ENCODE results near the gene SEMA3F.
A peak's percentile ranks its signal among the peaks of the same experiment; 100 is the strongest.

Gene SEMA3F

DNA sequence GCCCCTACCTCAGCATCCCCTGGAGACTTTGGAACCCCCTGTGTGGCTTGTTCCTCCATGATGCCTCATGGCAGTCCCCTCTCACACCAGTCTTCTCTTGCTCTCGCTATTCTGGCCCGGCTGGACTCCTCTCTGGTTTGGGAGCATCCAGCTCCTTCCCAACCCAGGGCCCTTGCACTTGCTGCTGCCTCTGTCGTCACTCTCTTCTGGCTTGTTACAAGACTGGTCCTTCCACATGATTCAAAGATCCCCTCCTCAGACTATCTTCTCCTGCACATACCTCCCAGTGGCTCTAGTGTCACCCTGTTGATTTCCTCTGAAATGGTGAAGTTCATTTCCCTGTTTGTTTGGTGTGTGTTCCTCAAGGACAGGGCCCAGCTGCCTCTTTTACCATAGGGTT lies 74.4 kb downstream of the SEMA3F start:
- no peak overlapping the region for H3K4me3 ChIP-seq (ENCODE audit: low read length)
- no peak for DNase-seq (ENCODE audit: low read depth)
- TF ChIP-seq, protein P1, sequence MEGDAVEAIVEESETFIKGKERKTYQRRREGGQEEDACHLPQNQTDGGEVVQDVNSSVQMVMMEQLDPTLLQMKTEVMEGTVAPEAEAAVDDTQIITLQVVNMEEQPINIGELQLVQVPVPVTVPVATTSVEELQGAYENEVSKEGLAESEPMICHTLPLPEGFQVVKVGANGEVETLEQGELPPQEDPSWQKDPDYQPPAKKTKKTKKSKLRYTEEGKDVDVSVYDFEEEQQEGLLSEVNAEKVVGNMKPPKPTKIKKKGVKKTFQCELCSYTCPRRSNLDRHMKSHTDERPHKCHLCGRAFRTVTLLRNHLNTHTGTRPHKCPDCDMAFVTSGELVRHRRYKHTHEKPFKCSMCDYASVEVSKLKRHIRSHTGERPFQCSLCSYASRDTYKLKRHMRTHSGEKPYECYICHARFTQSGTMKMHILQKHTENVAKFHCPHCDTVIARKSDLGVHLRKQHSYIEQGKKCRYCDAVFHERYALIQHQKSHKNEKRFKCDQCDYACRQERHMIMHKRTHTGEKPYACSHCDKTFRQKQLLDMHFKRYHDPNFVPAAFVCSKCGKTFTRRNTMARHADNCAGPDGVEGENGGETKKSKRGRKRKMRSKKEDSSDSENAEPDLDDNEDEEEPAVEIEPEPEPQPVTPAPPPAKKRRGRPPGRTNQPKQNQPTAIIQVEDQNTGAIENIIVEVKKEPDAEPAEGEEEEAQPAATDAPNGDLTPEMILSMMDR (conservative IDR thresholded peaks at IDR 0.05; ENCODE audit: low read length): no peak

DNA sequence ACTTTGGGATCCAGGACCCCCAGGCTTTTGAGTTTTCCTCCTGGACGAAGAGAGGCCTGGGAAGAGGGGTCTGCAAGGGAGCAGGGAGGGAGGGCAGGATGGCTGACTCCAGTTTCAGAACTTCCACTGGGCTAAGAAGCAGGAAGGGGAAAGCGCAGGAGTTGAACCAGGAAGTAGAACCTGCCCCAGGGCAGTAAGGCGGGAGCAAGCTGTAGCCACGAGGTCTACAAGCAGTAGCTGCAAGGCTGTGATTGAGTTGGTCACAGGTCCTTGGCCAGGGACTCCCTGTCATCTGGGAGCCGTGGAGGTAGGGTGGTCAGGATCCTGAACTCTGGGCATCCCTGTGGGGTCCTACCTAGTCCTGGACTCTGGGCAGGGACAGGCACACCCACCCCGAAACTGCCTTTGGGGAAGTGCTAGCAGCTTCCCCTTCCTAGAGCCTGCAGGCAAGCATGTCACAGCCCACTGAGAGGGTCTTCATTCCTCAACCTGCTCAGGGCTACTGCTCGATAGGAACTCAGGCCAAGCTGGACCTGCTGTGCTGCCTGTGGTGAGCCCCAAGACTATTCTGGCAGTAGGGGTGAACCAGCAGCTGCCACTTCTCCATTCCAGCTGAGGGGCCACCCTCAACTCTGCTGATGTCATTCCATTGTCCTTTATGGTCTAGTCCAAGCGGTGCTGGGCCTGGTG lies 75.1 kb downstream of the SEMA3F start:
- no peak overlapping the region for H3K4me3 ChIP-seq (ENCODE audit: low read length)
- TF ChIP-seq, protein P1 (conservative IDR thresholded peaks at IDR 0.05; ENCODE audit: low read length): no peak
- DNase-seq (ENCODE audit: low read depth): no peak

DNA sequence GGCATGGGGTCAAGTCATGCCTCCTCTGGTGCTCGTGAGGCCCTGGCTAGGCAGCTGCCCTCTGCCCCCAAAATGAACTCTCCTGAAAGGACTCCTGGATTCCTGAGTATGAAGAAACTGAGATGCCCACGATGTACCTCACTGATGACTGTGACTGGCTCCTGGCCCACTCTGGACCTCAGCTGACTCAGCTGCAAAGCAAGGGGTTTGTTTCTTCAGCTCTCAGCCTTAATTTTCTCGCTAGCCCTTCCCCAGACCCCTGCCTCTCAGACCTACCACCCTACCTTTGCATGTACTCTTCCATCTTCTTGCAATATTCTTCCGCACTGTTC lies 75.6 kb downstream of the SEMA3F start:
- TF ChIP-seq, protein P1 (conservative IDR thresholded peaks at IDR 0.05; ENCODE audit: low read length): no peak
- no peak overlapping the region for H3K4me3 ChIP-seq (ENCODE audit: low read length)
- no peak for DNase-seq (ENCODE audit: low read depth)

DNA sequence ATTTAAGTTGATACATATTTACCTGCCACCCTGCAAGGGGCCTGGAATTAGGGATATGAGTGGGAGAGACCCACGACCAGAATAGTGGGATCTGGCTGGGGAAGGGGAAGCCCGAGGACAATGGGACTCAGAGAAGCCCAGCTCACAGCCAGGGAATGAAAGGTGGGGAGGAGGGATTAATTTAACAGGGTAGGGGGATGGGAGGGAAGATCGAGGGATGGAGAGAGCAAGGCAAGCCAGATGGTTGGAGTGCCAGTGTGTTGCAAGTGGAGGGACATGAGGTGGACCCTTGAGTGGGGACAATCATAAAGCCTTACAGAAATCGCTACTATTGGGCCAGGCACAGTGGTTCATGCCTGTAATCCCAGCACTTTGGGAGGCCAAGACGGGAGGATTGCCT lies 76.5 kb downstream of the SEMA3F start:
- TF ChIP-seq, protein P1 (conservative IDR thresholded peaks at IDR 0.05; ENCODE audit: low read length): no peak
- no peak for DNase-seq (ENCODE audit: low read depth)
- no peak overlapping the region for H3K4me3 ChIP-seq (ENCODE audit: low read length)

DNA sequence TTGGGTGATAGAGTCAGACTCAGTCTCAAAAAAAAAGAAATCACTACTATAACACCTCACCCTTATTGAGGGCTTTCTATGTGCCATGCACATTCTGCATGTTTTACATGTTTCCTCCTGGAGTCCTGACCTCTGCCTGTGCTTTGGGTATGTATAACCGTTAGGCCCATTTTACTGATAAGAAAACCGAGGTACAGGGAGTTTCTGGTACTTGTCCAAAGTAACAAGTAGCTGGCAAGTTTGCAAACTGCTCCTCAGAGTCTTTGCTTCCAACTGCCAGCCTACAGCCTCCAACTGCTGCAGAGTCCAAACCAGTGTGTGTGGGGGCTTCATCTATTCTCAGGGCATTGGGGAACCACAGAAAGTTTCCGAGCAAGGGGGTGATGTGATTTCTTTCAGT lies 77.2 kb downstream of the SEMA3F start:
- no peak for DNase-seq (ENCODE audit: low read depth)

DNA sequence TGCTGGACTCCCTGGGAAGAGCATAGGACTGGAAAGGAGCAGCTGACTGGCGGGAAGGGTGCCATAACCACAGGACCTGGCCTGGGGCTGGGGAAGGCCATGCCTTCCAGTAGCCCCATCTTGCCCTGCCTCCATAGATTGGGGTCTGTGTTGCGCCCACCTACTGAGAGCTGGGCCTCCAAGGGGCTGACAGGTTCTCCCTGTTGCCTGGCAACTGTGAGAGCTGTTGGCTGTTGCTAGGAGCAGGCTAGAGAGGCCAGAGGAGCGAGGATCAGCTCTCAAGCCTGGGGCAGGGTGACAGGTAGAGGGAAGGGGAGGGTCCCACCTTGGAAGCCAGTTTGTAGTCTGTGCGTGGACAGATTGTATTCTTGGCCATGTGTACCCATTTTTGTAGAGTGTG lies 78.1 kb downstream of the SEMA3F start:
- TF ChIP-seq, protein P1 (conservative IDR thresholded peaks at IDR 0.05; ENCODE audit: low read length): no peak
- DNase-seq (ENCODE audit: low read depth): no peak
- H3K4me3 ChIP-seq (ENCODE audit: low read length): no peak overlapping the region

More for the DNA sequence above, 77.2 kb downstream of the SEMA3F start:
- TF ChIP-seq, protein P1 (conservative IDR thresholded peaks at IDR 0.05; ENCODE audit: low read length): no peak
- H3K4me3 ChIP-seq (ENCODE audit: low read length): no peak overlapping the region

DNA sequence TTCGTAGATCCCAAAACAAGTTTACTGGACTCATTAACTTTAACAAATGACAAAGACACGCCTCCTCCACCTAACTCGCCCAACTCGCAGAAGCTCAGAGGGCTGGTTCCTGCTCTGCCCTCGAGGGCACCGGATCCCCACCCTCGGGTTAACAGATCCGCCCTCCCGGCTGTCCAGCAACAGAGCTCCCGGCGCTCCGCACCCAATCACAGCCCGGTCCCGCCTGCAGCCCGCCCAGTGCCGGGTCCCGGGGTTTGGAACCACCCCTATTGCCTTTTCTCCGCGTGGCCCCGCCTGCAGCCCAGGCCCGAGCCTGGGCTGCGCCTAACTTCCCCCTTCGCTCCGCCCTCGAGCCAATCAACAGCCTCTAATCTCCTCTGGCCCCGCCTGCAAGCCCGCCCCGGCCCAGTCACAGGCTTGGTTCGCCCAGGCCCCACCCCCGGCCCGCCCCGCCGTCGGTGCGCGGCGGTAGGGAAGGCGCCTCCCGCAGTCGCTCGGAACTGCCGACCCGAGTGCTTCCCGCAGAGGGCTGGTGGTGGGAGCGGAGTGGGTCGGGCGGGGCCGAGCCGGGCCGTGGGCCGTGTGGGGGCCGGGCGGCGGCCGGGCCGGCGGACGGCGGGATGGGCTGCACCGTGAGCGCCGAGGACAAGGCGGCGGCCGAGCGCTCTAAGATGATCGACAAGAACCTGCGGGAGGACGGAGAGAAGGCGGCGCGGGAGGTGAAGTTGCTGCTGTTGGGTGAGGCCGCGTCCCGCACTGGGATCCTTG lies 80.8 kb downstream of the SEMA3F start, which contains the start of gene GNAI2:
TSS of gene GNAI2 (plus strand) at position 489 of the 768 bp plus-strand sequence. CDS start at position 621, 132 bp downstream.
- TF ChIP-seq, protein P1 (conservative IDR thresholded peaks at IDR 0.05; ENCODE audit: low read length): no peak
- H3K4me3 ChIP-seq (ENCODE audit: low read length): peak within 1 kb of the TSS; percentile 95
- DNase-seq (ENCODE audit: low read depth): peak; percentile 98

All from AG10803 (cell line).